ENCODE measurements around the gene NFIB.

The NFIB gene

GRCh38 chr9:14313951-14314423 lies at the start of gene NFIB:
Gene NFIB, minus strand, starts transcription at chr9:14314141. Its CDS starts 630 bp downstream, at chr9:14313511.
- no peak for DNase-seq (ENCODE audit: low spot score)

GRCh38 chr9:14362175-14362574 lies 48.2 kb upstream of the NFIB start:
- no peak for DNase-seq (ENCODE audit: low spot score)

GRCh38 chr9:14361074-14361473 lies 47.1 kb upstream of the NFIB start:
- no peak for DNase-seq (ENCODE audit: low spot score)

- DNase-seq (ENCODE audit: low spot score) = no peak
Observed at GRCh38 chr9:14358523-14358922, 44.6 kb upstream of the NFIB start.

GRCh38 chr9:14356351-14357265 lies 42.7 kb upstream of the NFIB start:
- DNase-seq (ENCODE audit: low spot score) = no peak

GRCh38 chr9:14354201-14354600 lies 40.3 kb upstream of the NFIB start:
- no peak for DNase-seq (ENCODE audit: low spot score)

- DNase-seq (ENCODE audit: low spot score) = peak; percentile 66
Observed at GRCh38 chr9:14353222-14354056, 39.5 kb upstream of the NFIB start.

GRCh38 chr9:14352503-14352902 lies 38.6 kb upstream of the NFIB start:
- DNase-seq (ENCODE audit: low spot score) = no peak

GRCh38 chr9:14351221-14351836 lies 37.4 kb upstream of the NFIB start:
- no peak for DNase-seq (ENCODE audit: low spot score)

GRCh38 chr9:14350754-14351153 lies 36.8 kb upstream of the NFIB start:
- no peak for DNase-seq (ENCODE audit: low spot score)

- no peak for DNase-seq (ENCODE audit: low spot score)
Observed at GRCh38 chr9:14350349-14350728, 36.4 kb upstream of the NFIB start.

GRCh38 chr9:14349447-14350348 lies 35.8 kb upstream of the NFIB start:
- no peak for DNase-seq (ENCODE audit: low spot score)

- DNase-seq (ENCODE audit: low spot score) = no peak
Observed at GRCh38 chr9:14349146-14349446, 35.2 kb upstream of the NFIB start.

GRCh38 chr9:14348373-14349145 lies 34.6 kb upstream of the NFIB start:
- no peak for DNase-seq (ENCODE audit: low spot score)

- no peak for DNase-seq (ENCODE audit: low spot score)
Observed at GRCh38 chr9:14348123-14348372, 34.1 kb upstream of the NFIB start.

GRCh38 chr9:14347406-14348122 lies 33.6 kb upstream of the NFIB start:
- no peak for DNase-seq (ENCODE audit: low spot score)

- DNase-seq (ENCODE audit: low spot score) = no peak
Observed at GRCh38 chr9:14346811-14347405, 33.0 kb upstream of the NFIB start.

- no peak for DNase-seq (ENCODE audit: low spot score)
Observed at GRCh38 chr9:14346231-14346791, 32.4 kb upstream of the NFIB start.

- no peak for DNase-seq (ENCODE audit: low spot score)
Observed at GRCh38 chr9:14345354-14346230, 31.7 kb upstream of the NFIB start.

All from CD4-positive, alpha-beta T cell treated with Interleukin-2 at 100 ng/mL for 4 hours (primary cell).